Suppressor macrophage treated with lipopolysaccharide for 4 hours (primary cell): ENCODE results near the gene MINDY1.

ENCODE experiments used
- DNase-seq: peaks from one replicate; pipeline ENCODE4 v3.0.0-alpha.2; 2020

MINDY1 gene

DNA sequence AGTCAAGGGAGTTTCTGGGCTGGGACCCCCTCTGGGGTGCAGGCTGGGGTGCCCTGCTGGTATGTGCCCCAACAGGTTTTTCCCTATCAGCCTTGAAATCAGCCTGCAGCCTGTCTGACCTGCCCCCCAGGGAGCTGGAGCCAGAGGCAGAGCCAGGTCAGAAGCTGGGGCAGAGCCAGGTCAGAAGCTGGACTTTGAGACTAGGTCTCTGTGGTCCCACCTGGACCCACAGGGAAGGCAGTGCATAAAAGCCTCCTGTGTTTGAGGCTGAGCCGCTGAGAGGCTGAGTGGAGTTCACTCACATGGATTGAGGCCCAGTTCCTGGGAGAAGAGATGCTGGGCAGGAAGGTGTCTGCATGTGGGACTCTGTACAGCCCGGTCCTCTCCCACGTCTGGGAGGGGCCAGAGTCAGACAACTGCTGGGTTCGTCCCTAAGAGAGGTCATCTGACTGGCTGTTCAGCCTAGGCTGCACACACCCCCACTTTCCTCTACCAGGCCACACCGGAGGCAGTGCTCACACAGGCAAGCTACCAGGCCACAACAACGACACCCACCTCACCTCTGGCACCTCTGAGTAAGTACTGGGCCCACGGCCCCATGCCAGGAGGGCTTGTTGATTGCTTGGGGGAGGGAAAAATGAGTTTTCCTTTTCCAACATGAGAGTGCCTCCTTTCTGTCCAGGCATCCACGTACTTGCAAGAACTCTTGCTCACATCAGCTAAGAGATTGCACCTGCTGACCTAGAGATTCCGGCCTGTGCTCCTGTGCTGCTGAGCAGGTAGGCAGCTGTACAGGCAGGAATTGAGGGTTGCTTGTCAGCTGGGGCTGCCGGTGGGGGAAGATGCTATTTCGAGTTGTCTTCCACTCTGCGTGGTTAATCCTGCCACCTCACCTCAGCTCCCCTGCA, 24.6 kb downstream of the MINDY1 start, which contains the start of gene ANXA9:
Gene ANXA9, plus strand, starts transcription at position 488 of the 908 bp plus-strand sequence. CDS start 814 bp downstream, outside the sequence.
- no peak for DNase-seq

DNA sequence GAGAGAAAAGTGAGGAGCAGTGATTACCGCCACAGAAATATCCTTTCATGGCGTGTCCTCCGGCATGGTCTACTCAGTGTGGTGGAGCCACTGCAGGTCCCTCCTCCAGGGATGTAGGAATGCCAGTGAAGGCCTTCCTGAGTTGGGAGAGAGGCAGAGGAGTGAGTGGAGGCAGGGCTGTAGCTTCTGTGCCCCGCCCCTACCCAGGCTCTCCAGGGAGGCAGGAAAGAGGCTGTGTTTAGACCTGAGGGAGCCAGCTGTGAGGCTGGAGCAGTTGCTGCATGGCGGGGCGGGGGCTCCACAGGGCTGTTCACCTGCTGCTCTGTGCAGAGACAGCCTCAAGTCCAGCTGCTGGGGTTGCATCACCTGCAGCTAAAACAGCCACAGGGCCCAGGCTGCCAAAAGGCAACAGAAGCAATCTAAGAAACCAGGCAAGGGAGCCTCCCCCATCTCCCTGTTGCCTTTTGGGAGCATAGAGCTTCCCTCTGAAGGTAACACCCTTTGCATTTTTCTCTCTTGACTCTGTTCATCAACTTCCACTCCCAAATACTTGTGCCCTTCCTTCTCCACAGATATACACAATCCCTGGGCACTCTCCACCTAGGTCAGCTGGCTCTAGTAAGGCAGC, 25.4 kb downstream of the MINDY1 start:
- DNase-seq: no peak

DNA sequence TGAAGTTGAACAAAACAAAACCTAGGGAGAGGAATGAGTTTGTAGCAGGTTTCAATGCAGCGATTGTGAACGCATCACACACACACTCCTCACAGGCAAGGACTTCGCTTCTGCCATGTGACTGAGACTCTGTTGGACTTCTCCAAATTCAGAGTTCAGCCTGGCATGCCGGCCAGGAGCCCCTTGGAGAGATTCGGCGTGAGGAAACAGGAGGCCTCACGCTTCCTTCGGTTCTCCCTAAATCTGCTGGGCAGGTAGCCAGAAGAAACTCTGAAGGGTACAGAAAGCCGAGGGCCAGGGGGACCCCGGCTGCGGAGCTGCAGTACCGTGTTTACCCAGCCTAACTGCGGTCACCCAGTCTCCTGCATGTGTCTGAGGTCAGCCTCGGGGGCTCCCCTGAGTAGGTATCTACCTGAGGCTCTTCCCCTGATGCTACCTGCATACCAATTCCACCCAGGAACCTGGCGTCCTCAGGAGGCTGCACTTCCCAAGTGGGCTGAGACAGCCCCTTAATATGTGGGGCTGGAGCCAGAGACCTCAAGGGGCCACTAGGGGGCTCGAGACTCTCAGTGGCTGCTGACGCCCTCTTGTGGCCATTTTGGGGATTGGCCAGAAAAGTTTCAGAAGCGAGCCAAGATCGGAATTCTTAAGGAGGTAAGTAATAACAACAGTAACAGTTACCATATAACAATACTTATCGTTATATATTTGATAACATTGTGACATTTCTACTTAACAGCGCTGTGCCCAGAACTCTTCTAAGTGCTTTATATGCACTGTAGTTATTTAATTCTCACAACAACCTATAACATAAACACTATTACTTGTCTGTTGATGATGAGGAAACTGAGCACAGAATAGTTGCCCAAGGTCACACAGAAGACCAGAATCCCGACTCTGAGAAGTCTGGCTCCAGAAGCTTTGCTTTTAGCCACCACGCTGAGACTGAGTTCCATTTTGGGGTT, 27.3 kb downstream of the MINDY1 start:
- peak; percentile 94 for DNase-seq

DNA sequence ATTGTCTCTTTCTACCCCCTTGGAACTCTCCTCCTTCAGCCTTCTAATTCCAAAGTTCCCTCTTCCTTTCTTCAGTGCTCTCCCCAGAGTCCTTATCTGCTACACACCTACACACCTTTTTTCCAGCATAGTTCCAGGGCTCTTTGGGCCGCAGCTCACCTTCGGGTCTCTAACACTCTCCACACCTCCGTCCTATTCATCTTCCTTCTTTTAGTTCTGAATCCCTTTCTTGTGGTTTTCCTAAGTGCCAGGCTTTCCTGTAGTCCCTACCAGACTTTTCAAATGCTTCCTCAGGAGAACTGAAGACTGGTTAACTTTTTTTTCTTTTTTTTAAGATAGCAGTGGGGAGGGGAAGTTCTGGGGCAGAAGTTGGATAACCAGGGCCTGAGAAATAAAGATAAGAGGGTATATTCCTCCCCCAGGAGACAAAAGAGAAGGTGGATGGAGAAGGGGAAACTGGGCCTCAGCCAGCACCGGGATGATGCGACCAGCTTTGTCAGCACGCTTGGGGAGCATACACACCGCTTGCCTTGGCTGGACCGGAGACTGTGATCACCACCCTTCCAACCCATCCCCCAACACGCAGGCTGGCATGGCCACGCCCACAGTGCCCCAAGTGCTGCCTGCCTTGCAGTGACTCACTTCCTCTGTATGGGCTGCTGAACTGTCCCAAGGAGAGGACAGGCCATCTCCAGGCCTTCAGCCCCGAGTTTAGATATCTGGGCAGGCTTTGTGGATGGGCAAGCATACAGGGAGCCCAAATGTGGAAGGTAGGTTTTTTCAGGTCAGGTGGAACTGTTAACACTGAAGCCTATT, 29.6 kb downstream of the MINDY1 start:
- peak; percentile 93 for DNase-seq

DNA sequence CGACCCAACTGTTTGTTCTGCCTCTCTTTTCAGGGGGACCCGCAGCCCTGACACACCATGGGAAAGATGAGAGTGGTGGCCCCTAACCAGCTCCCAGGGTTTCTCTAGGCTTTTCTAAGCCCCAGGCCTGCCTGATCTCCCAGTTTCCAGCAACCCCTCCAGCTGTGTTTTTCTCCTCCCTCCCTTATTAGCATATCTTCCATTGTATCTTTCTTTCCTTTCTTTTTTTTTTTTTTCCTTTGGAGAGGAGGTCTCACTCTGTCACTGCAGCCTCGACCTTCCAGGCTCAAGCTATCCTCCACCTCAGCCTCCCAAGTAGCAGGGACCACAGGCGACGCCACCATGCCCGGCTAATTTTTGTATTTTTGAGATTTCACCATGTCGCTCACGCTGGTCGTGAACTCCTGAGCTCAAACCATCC, 30.3 kb downstream of the MINDY1 start:
- no peak for DNase-seq

DNA sequence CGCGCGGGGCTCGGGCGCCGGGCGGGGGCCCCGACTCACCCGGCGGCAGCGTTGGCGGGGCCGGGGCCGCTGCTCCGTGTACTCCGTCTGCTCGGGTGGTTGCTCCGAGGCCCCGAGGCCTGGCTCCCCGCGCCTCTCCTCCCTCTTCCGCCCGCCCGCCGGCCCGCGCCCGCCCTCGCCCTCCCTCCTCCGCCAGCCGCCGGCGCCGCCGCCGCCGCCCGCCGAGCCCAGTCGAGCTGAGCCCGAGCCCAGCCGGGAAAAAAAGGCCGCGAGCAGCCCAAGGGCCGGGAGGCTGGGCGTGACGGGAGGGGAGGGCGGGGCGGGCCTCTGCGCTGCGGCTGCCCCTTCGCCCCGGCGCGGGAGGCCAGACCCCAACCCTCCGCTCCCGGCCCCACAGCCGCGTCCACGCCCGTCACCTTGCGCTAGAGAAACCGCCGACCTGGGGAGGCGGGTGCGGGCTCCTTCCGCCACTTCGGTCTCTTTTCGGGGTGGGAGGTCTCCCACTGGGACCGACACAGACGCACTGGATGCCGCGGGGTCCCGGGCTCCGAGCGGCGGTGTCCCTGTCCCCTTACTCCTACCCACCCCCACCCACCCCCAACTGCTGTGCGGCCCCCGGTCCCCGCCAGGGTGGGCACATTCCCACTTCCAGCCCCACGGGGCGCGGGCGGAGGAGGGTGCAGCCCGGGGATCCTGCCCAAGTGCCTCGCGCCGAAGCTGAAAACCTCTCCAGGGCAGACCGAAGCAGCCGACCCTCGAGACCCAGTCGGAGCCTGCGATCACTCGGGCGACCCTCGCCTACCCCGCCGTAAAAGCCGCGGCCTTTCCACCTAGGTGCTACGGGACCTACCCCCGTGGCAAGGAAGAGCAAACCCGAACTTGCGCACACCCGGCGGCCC, 31.9 kb downstream of the MINDY1 start, which contains the start of gene CERS2:
Gene CERS2, minus strand, starts transcription at position 256 of the 899 bp plus-strand sequence. CDS start 5,745 bp downstream, outside the sequence.
- DNase-seq: peak; percentile 81

DNA sequence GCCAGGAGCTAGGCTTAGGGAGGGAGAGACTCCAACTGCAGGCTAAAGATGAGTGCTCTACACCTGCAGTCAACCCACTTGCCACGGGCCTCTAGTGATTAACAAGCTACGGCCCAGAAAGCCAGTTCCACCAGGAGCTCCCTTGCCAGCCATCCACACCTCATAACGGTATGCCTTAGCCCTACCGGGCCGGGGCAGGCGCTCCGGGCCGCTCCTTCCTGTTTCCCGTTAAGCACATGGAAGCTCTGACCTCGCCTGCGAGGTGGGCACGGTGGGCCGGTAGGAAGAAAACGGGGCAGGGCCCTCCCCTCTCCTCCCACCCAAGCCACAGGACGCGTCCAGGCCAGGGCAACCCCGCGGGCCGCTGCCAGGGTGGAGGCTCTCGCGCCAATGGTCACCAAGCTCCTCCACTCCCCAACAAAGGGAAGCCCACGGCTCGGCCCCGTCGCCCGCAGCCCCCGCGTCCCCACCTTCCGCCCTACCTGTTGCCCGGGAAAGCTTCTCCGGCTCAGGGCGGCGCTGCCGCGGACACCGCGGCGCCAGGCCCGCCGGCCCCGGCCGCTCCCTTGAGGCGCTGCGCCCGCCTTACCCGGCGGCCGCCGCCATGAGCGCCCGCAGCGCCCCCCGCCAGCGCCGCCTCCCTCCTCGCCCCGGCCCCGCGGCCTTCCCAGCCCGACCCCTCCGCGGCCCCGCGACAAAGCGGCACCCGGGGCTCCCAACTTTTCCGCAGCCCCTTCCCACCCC, 32.7 kb downstream of the MINDY1 start:
- DNase-seq: peak; percentile 33

DNA sequence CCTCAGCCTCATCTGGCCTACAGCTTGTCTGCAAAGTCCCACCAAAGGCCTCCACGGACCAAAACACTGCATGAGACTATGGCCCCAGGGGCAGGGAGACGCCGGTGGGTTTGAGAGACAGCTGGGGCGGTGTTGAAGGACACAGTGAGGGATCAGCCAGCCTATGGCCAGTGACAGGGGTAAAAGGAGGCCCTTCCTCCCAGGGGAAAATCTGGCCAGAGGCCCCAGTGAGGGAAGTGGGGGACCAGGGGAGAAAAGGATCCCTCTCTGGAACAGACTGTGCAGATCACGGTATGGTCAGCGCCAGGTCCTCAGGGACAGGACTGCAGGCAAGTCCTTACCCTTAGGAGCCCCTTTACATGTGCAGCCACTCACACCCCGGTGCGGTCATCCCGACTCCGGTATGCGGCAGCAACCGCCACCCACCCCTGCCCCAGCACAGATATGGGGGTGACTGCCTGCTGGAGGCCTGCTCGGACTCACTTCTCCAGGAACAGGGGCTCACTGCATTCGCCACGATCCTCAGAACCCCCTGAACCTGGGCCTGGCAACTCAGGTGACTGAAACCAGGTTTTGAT, 33.4 kb downstream of the MINDY1 start:
- no peak for DNase-seq

DNA sequence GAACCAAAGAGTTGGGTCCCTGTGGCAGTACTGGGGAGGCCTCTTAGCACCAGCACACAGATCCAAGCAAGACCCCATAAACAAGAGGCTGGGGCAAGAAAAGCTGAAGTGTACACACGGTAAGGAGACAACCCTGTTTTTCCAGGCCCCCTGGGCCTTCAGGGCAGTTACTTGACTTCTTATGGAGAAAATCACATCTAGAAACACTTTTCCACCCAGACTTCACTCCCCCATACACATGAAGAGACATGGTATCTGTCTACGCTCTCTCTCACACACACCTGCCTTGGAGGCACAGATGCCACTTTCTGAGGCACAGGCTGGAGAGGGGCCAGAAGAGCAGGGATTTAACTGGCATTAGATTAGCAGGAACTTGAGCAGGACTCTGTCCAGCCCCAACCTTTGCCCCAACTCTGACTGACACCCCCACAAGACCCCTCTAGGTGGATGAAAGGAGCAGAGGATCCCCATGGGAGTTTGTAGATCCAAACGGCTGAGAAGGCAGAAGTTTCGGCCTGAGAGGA, 34.2 kb downstream of the MINDY1 start:
- no peak for DNase-seq

DNA sequence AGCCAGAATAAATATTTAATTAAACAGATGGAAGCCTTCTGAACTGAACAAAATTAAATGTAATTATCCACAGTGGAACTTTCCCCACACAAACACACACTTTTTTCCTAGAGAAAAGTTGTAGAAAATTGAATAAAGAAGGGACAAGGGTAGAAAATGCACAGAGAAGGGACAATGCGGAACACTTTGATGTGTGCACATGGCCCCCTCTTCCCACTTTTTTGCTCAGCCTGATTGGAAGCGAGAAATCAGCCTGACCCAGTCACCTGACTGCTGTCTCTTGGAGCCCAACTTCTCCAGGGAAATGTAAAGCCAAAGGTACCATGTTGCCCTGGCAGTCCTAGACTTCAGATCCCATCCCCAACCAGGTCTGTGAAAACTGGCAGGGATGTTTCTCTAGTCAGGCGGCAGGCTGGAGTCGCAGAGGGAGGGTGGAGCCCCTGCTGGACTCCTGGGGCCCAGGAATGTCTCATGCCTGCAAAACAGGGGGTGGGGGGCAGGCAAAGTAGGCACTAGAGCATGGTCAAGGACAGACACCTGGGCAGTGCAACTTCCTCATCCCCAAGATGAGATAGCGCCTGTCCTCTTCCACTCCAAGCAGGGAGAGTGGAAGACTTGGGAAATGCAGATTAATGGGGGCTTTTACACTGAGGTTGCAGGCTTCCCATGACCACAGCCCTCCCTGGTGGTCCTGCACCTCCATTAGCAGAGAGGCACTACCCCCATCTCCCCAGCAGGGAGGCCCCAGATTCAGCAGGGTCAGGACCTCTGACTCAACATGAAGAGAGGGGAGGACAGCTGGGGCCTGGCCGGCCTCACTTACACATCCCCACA, 34.9 kb downstream of the MINDY1 start:
- no peak for DNase-seq

DNA sequence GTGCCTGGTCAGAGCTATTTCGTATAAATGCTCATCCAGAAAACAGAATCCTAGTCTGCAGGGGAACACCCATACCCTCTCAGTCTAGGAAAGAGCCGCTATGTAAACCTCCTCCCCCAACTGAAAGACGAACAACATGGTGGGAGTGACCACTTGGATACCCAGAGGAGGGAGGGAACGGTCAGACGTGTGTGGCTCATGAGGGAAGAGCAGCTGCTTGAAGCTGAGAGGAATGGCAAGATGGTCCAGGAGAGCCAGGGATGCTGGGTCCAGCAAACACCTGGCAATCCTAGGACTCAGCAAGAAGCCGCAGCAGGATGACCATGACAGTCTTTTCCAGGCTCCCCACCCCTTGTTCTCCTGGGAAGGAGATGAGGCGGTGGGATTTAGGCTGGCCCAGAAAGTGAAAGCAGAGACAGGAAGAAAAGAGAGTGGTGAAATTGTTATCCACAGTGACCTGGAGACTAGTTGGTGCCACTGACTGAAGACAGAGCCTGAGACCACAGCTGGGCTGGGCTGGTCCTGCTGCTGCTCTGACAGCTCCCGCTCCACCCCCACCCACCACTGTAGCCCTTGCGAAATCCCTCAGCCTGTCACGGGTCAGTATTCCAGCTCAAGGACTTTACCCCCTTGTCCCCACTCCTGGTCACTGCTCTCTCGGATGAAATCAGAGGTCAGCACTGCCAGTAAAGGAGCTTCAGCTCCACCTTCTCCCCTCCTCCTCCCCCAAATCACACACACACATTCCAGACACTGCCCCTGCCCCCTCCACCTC, 35.7 kb downstream of the MINDY1 start:
- peak; percentile 70 for DNase-seq

DNA sequence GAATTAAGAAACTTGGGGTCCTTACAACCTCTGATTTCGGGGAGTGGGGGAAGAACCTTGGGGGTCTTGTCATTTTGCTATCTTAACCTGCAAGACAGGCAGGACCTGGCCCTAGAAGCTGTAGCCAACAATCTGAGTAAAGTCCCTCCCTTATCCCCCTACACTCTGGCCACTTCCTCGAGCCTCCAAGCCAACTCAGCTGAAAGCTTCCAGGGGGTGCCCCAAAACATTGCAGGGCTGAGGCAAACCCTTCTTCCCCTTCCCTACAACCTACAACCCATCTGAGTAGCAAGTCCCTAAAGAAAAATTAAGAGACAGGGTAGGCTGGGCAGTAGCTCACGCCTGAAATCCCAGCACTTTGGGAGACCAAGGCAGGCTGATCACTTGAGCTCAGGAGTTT, 37.1 kb downstream of the MINDY1 start:
- DNase-seq: no peak

DNA sequence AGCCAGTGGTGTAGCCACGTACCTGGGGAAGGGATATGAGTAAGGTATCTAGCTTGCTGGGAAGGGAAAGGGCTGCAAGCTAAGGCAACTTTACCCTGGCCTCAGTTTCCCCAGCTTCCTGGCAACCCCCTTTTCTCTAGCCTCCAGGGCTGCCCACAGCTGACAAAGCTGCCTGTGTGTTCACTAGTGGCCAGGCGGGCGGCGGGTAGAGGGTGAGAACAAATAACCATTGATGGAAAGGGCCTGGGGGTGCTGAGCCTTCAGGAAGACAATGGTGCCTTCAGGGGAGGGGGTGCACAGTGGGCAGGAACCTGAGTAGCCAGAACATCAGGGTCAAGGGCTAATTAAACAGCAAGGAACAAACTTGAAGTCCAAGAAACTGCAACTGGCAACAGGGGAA, 38.2 kb downstream of the MINDY1 start:
- DNase-seq: no peak

DNA sequence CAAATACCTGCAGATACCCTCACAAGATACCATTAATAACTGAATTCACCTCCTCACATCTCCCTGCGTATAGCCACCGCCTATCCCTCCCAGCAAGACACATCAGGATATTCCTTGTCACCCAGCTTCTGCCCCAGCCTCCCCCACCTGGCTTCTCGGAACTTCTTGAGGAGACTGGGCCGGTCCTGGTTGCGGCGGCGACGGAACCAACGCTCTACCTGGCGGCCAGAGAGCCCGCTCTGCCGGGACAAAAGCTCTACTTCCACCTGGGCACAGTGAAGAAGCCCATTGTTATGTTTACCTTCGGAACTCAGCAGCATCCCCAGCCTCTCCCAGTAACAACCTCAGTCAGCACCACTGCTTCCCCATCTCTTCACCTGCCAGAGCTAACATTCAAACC, 38.8 kb downstream of the MINDY1 start:
- no peak for DNase-seq

DNA sequence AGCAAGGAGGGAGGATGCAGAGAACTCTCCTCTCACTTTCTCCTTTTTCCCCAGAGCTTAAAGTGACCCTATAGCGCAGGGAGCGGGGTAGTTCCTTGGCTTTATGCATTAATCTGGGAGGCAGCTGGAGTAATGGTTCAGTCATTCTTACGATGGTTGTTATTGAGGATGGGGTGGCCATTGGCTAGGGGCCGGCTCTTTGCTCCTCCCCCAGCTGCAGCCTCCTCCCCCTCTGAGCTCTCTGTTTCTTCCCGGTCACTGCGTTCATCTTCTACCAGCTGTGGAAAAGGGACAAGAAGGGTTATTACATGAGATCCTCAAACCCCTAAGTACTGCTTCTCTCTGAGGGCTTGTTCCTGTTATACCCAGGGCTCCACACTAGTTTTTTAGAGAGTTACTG, 40.7 kb downstream of the MINDY1 start:
- no peak for DNase-seq

DNA sequence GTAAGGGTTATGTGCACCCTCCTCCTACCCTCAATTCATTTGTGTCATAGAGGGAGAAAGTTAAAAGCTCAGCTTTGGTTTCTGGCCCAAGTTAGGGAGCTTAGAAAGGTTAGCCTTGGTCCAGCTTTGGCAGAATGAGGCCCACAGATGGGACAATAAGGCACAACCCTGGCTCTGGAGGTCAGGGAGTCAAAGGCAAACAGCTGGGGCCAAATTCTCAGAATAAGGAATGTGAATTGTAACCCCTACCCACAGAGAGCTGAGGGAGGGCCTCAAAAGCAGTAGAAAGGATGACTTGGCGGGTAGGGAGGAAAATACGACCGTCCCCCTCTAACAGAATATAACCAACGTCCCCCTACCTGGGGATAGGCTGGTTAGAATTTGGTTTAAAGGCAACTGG, 41.1 kb downstream of the MINDY1 start:
- DNase-seq: no peak

DNA sequence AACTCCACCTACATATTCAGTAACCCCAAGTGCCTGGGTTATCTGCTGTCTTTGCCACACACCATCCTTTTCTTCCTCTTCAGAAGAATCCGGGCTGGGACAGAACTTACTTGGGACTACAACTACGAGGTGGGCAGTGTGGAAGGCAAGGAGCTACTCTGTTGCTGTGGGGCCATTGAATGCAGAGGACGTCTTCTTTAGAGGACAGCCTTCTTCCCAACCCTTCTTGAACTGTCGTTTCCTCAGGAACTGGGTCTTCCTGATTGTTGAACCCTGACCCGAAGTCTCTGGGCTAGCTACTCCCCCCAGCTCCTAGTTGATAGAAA, 42.6 kb downstream of the MINDY1 start:
- no peak for DNase-seq
